ENCODE measurements around the gene VIPR2.

DNA sequence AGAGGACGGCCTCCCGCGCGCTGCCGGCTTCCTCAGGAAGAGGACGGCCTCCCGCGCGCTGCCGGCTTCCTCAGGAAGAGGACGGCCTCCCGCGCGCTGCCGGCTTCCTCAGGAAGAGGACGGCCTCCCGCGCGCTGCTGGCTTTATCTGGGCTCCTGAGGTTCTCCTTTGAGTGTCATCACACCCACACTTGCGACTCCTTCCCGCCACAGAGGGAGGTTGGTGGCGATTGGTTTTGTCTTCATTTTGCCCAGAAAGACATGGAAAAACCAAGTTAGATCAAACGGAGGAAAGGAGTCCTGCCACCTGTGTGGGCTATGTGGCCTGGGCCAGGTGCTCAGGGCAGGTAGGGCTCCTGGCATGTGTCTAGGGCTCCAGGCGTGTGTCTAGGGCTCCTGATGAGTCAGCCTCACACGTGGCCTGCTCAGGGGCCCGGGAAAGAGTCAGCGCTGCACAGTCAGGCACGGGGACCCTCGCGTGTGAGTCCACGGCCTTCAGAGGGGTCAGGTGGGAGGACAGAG is 138.0 kb downstream of the VIPR2 start:
- TF ChIP-seq POLR2A (IDR thresholded peaks at IDR 0.05; ENCODE audit: low read depth, low read length) (no peak), TAF1 (IDR thresholded peaks at IDR 0.05; ENCODE audit: low read depth, low read length) (no peak), POLR2AphosphoS5 (IDR thresholded peaks at IDR 0.05; ENCODE audit: low read depth, low read length) (no peak), SPI1 (IDR thresholded peaks at IDR 0.05; ENCODE audit: low read depth, low read length) (no peak), POU2F2 (IDR thresholded peaks at IDR 0.05; ENCODE audit: low read depth, low read length) (no peak)
